ENCODE measurements around the gene ANKRD1.

ANKRD1 gene

DNA sequence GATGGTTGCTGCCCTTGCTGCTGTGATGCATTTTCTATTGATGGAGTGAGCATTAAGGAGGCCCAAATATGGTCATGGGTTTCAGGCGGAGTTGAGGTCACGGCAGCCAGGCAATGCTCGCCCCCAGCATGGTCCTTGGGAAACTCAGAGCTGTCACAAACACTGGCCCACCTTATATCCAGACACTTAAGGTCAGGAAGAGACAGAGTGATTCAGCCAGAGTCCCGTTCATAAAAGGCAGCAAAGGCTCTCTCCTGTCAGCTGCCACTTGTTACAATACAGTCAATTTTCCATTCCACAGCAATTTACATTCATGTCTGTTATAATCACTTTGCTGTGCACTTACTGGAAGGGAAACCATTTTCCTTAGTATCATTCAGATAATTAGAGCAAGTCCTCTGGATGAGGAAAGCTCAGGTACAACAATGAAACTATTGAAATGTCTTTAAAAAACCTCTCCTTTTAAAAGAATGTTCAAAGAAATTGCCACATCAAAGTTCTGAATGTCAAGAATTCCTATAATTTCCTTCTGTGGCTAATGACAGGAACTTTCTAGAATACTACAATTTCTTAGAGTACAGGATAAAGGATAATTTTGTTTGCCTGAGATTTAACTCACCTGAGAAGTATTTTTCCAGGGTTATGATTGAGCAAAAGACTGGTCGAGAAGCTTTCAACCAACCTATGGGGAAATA is 14.8 kb upstream of the ANKRD1 start:
- DNase-seq (ENCODE audit: low read depth) = no peak

DNA sequence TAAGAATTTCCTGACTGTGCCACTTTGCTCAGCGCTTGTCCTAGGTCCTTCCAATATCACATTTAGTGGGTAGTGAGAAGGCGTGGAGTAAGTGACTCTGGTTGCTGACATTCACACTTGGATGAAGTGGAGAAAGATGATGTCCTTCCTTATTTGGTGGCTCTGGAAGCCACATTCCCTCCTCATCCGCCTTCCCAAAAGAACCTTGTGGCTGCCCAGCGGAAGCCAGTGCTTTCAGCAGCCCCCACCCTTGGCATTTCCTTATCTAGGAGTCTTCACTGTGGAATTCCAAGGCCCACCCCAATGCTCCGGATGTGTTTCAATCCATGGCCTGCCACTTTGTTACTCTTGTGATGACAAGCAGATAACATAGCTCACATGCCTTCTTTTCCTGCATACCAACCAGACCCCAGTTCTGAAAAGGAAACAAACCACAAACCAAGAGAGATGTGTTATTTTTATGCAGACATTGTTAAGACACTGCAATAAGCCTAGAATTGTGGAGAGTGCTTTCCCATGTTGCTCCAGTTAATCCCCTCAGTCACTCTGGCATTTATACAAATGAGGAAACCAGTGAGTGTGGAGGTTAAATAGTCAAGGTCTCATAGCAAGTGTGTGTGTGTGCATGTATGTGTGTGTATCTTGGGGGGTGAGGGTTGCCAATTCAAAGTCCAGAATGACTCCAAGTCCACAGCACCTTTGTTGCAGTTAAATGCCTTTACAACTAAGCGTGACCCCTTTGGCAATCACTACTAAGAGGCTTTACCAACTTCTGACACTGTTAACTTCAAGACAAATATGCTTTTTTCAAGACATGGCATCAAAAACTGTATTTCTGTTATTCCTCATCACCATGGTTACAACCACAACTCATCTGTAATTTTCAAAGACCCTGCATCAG is 10.3 kb upstream of the ANKRD1 start:
- DNase-seq (ENCODE audit: low read depth) = no peak

- no peak for DNase-seq (ENCODE audit: low read depth)
These were observed 9.4 kb upstream of the ANKRD1 start for GRCh38 chr10:90930070-90930837.

DNA sequence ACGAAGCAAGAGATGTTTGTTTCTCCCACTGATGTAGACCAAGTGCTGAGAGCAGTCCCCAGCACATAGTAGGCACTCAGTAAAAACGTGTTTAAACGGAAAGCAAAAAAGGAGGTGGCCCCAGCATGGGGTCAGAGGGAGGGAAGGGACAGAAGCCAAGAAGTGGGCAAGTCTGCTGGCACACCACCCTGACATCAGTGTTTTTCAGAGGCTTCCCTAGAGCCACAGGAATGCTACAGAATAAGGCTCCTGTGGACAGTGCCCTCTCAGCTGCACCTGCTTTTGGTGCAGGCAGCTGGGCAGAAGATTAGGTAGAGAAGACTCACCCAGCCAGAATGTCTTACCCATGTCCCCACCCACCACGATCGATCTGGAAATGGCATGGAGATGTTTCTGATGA is 8.3 kb upstream of the ANKRD1 start:
- no peak for DNase-seq (ENCODE audit: low read depth)

DNA sequence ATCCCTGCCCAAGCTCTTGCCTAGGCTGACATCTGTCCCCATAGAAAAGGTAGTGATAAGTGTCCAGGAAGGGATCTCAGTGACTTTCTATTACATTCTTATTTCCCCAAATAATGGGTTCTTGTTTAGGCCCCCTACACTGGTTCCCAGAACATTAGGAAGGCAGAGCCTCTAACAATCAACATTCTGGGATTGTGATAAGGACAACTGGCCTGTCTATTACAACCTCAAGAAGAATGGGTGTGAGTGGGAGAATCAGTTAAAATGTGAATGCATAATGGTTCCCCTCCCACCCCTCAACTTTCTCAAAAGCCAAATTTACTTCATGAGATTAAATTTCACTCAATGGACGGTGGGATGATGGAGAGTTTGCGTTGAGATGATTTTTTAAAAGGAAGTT is 6.4 kb upstream of the ANKRD1 start:
- DNase-seq (ENCODE audit: low read depth) = no peak

DNA sequence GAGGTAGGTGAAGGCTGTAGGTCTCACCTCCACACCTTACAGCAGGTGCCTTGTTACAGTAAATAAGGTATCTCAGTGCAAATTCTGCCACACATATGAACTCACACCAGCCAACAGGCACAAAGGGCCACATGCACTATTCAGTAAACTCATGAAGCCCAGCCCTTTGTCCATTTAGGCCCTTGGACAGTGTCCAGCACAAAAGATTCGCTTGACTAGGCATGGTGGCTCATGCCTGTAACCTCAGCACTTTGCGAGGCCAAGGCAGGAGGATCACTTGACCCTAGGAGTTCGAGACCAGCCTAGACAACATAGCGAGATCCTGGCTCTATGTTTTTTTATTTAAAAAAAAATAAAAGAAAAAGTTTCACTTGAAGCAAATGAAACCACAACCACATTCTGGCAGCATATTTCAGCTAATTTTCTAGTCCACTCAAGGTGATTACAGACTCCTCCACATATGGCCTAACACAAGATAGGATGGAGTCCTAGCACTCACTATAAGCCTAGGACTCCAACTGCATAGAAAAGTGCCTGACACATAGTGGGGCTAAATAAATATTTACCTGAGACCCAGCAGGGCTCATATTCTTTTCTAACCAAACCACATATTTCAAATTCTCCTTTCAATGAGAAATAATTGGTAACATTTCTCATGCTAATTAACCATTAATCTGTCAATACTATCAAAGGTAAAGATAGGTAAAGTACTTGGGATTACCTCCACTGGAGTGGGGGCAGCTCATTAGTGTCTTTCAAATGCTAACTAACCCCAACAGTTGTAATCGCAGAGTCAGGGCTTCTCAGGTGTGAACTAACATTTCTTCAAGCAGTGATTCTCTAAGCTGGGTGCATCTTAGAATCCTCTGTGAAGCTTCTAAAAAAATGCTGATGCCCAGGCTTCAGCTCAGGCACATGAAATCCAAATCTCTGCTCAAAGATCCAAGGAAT is 4.5 kb upstream of the ANKRD1 start:
- DNase-seq (ENCODE audit: low read depth) = no peak

- no peak for DNase-seq (ENCODE audit: low read depth)
These were observed 3.7 kb upstream of the ANKRD1 start for GRCh38 chr10:90924552-90924951.

GRCh38 chr10:90923111-90923731 is 2.3 kb upstream of the ANKRD1 start:
- no peak for DNase-seq (ENCODE audit: low read depth)

DNA sequence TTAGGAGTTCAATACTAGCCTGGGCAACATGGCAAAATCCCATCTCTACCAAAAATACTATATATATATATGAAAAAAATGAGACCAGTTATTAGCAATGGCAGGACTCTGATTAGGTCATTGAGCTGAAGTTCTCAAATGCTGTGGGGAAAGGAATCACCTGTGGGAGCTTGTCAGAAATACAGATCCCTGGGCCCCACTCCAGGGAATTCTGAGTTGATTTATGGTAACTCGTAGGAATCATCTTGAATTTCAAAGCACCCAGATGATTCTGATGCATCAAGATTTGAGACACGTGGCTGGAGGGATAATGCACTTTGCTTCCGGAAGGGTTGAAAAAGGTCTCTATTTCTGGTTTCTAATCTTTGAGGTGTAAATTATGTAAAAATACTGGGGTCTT is 1.0 kb upstream of the ANKRD1 start:
- no peak for DNase-seq (ENCODE audit: low read depth)

DNA sequence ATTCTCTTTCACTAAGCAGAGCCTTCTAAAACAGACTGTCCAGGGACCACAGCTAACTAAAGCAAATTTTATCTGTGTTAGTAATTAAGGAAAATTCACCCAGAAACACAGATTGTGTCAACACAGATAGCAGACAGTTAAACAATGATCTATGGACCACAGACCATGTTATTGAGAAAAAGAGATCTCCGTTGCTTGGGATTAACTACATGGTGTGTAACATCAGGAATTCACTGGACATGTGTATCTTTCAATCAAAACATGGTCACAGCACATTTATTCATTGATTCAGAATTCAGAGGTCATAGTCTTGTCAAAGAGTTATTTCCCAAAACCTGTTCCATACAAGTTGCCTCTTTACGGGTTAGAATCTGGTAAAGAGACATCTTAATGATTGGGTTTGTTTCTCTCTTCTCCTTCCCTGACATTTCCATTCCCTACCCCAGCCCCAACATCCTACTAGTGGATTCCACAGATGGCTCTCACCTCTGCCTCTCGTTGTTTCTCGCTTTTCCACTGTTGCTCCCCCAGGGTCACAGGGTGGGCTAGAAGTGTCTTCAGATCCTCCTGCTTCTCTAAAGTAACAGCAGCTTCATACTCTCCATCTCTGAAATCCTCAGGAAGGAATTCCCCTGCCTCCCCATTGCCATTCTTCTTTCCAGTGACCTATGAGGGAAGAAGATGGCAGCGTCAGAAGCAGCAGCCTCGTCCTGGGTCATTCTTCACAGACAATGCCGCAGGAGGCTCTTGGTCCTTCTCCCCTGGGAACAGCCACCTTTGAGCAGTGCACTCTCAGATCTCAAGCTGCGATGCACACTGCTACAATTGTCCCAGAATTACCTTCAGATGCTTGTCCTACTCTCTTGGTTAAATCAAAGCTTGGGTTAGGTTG is 958 bp downstream of the ANKRD1 start:
- no peak for DNase-seq (ENCODE audit: low read depth)

- DNase-seq (ENCODE audit: low read depth) = no peak
These were observed 2.9 kb downstream of the ANKRD1 start for GRCh38 chr10:90917968-90918318.

GRCh38 chr10:90917238-90917967 is 3.5 kb downstream of the ANKRD1 start:
- no peak for DNase-seq (ENCODE audit: low read depth)

GRCh38 chr10:90916392-90917237 is 4.3 kb downstream of the ANKRD1 start:
- no peak for DNase-seq (ENCODE audit: low read depth)

DNA sequence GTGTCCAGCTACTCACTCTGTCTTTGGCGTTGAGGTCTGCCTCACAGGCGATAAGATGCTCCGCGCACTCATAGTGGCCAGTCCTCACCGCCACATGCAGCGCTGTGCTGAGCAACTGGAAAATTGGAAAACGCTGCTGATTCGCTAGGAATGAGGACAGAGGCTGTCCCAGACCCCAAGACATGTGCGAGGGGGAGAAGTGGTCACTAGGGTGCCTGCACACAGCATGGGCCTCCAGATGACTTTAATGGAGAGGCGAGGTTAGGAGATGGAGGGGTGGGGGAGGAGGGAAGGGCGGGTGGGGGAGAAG is 5.2 kb downstream of the ANKRD1 start:
- DNase-seq (ENCODE audit: low read depth) = no peak

DNA sequence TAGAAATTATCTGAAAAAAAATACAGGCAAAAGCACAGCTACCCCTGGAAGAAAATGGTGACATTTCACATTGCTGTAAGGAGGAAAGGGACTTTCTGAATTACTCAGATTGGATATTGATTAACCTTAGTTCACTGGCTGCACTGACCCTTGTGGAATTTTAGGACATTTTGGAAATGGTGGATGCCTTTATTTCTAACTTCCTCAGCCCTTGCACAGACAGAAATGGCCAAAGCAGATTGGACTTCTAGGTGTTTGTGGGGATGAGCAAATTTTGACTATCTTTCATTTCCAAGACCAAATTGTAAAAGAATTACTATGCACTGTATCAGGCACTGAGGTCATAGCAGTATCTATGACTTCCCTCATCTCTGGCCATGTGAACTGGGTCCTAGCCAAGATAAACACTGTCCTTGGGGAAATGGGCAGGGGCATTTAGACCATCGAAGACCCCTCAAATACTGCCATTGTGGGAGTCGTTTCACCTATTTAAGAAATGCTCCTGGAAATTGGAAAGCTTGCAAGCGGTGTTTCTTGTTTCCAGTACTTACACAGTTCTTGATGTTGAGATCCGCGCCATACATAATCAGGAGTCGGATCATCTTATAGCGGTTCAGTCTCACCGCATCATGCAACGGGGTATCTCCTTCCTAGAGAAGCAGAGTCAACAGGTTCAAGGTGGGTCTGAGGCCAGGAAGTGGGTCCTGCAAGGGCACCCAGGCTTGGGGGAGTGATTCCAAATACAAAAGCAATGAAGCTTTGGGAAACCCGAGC is 5.7 kb downstream of the ANKRD1 start:
- DNase-seq (ENCODE audit: low read depth) = no peak

DNA sequence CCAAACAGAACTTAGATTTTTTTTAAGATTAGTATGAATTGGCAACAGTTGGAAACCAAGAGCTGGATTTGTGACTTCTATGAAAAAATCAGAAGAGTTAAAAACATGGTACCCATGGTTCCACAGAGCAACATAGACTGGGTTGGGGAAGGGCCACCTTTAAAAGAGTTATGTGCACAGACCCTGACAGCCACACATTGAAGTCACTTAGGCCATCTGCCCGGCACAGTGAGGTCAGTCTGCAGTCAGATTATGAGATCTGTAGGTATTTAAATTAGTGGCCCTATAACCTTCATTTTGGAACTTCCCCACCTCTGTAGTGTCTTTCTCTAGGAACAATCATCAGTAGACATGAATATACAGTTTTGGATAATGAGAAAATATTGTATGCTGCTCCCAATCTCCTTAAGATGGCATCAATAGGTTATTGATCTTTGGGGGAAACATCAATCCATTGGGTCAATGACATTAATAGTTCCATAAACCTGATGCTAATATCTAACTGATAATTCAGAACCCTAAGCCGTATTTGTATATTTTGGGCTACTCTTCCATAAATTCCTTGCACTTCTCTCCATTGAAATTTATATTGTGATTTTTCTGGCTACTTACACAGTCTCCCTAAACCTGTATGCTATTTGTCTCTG is 7.0 kb downstream of the ANKRD1 start:
- DNase-seq (ENCODE audit: low read depth) = no peak

DNA sequence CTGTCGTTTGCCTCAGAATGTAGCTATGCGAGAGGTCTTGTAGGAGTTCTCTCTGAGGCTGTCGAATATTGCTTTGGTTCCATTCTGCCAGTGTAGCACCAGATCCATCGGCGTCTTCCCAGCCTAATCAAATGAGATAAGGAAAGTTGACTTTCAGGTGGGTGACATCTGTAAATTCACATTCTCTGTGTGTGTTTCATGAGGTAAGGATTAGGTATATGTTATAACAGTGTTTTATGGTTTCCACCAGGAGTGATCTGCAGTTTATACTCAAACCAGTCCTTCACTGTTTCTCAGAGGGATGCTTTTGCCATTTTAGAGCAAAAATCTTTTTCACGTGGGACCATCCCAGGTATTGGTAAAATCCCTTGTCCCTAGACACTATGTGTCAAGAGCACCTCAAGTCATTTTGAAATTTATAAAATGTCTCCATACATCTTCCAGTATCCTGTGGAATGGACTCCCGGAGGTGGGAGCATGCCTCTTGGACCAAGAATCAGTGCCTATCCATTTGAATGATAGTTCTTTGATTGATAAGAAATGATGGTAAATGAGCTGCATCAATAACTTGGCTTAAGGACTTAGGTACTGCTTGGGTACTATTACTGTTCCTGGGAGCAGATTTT is 7.9 kb downstream of the ANKRD1 start:
- DNase-seq (ENCODE audit: low read depth) = no peak
